BJ (cell line): ENCODE measurements around the gene GRIN1. TPM values are rescaled to one million over a fixed set of nuclear protein-coding genes. Genes with fewer than 3 reads are reported as not detected.

Source experiments
- CTCF ChIA-PET: fragments of 350-600 bp; formaldehyde crosslinking; extraction: SDS; loops from one replicate; lab custom pipeline; 2021; ENCODE audit warnings: antibody characterized with exemption, inconsistent platforms; lab: Yijun Ruan, JAX
- POLR2A ChIA-PET: fragments of 300-600 bp; sonication (Branson Sonifier 250); formaldehyde crosslinking; extraction: SDS; loops from one replicate; lab custom pipeline; 2021; ENCODE audit warnings: antibody characterized with exemption; lab: Charles Lee
- DNase-seq: peaks from one replicate; pipeline ENCODE4 v3.0.0-alpha.2; 2011; ENCODE audit warnings: low read depth
- H3K27me3 ChIP-seq: 2 replicates; pipeline ENCODE4 v1.6.0; 2011; ENCODE audit warnings: low read length; ENCODE audit not compliant: control insufficient read depth, insufficient read depth
- H3K36me3 ChIP-seq: 2 replicates; pipeline ENCODE4 v1.5.1; 2011; ENCODE audit warnings: low read length; ENCODE audit not compliant: control insufficient read depth, insufficient read depth
- H3K4me3 ChIP-seq: 2 replicates; pipeline ENCODE4 v1.5.1; 2011; ENCODE audit warnings: low read depth, mild to moderate bottlenecking, control low read depth, low read length
- polyA plus RNA-seq: library from polyadenylated mRNA; depleted of rRNA; stranded (reverse); fragments of >200 nt; gene quantifications from 2 replicates; pipeline ENCODE4 v1.2.3, GENCODE V29; 2011
- TF ChIP-seq, protein P1 (sequence below): IDR thresholded peaks from 2 replicates; pipeline ENCODE4 v1.5.1; 2011; ENCODE audit warnings: low read depth, mild to moderate bottlenecking, control low read depth, inconsistent platforms, low read length, moderate library complexity; ENCODE audit not compliant: insufficient read depth

GRIN1 gene
- polyA plus RNA-seq, 1 experiment = 0.10 TPM

DNA sequence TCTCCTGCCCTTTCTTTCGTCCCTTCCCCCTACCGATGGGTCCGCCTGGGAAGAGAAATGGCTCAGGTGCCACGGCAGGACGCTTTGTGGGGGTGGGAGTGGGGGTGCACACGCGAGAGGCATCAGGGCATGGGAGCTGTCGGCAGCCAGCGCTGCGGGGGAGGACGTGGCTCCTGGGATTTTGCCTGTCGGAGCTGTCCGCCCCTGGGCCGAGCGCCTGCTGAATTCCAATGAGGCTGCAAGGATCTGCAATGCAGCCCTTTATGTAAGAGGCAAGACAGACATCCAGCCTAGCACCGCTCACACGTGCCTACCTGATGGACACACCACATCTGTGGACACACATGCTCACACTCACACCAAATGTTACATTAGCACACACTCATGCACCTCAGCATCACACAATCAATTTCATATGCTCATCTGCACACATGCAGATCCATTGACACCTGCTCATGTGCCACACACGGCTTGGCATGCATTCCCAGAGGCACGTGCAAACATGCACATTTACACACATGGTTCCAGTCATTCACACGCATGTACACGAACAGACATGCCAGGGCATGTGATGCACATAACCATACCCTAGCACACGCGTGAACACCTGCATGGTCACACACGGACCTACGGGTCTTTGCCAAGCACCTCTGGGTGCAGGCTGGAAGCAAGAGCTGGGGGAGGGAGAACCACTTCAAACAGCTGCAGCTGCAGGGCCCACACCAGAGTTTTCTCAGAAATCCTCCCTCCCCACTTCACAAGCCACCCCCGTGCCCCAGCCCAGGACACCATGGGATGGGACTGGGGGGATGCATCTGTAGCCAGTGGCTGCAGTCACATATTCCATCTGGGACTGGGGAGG lies 1.4 kb downstream of the GRIN1 start:
- Histone ChIP-seq H3K4me3 (no peak overlapping the region), H3K36me3 (no peaks in the 10 kb centered on the region), H3K27me3 (peaks cover 31% of the 10 kb centered on the region)
- TF ChIP-seq, protein P1, sequence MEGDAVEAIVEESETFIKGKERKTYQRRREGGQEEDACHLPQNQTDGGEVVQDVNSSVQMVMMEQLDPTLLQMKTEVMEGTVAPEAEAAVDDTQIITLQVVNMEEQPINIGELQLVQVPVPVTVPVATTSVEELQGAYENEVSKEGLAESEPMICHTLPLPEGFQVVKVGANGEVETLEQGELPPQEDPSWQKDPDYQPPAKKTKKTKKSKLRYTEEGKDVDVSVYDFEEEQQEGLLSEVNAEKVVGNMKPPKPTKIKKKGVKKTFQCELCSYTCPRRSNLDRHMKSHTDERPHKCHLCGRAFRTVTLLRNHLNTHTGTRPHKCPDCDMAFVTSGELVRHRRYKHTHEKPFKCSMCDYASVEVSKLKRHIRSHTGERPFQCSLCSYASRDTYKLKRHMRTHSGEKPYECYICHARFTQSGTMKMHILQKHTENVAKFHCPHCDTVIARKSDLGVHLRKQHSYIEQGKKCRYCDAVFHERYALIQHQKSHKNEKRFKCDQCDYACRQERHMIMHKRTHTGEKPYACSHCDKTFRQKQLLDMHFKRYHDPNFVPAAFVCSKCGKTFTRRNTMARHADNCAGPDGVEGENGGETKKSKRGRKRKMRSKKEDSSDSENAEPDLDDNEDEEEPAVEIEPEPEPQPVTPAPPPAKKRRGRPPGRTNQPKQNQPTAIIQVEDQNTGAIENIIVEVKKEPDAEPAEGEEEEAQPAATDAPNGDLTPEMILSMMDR = no peak
- POLR2A ChIA-PET = no interaction called here
- DNase-seq = no peak
- CTCF ChIA-PET = interaction anchor here (0.8 to 2.1 kb wide), 3 partner anchors 17 to 21 kb away, joined by 3 to 5 read pairs (median 3); no protein-coding TSS in a partner anchor

GRCh38 chr9:137141050-137141810 lies 2.3 kb downstream of the GRIN1 start:
- H3K4me3 ChIP-seq = no peak overlapping the region
- ChIA-PET POLR2A (no interaction called here), CTCF (interaction anchor here (0.8 to 2.1 kb wide), 2 partner anchors 18 to 22 kb away, joined by 3 to 5 read pairs; no protein-coding TSS in a partner anchor)
- TF ChIP-seq, protein P1 = no peak
- no peak for DNase-seq
- H3K36me3 ChIP-seq = no peaks in the 10 kb centered on the region
- H3K27me3 ChIP-seq = peaks cover 31% of the 10 kb centered on the region

DNA sequence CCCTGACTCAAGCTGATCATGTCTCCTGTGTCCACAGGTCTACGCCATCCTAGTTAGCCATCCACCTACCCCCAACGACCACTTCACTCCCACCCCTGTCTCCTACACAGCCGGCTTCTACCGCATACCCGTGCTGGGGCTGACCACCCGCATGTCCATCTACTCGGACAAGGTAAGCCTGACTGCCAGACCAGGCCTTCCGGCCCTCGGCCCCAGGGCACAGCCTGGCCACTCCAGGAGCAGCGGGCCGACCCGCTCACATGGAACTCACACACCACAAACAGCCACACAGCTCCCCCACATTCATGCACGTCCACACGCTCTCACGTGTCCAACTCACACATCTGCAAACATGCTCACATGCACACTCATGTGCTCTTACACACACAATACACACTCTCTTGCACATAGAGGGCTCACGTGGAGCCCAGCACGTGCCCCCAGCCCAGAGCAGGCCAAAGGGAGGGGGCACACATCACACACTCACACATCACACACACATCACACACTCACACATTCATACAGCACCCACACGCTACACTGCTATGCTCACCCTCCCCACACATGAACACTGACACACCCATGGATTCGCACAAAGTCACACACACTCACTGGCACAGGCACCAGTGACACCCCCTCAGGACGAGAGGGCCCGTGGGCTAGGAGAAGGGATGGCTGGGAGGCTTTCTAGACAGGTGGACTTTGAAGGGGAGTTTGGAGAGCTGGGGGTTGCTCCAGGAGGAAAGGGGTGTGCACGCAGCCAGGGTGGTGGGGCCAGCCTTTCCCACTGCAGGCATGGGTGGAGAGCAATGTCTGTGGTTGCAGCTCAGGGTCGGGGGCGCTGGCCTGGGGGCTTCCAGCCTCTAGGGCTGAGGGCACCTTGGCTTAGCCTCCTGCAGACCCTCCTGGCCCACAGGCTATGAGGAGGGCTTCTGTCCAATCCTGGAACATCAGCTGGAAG lies 3.3 kb downstream of the GRIN1 start:
- DNase-seq = no peak
- TF ChIP-seq, protein P1 = no peak
- ChIA-PET POLR2A (no interaction called here), CTCF (interaction anchor here (2.1 kb wide), 1 partner anchor 23 kb away, joined by 5 read pairs; no protein-coding TSS in a partner anchor)
- H3K4me3 ChIP-seq = no peak overlapping the region
- H3K36me3 ChIP-seq = no peaks in the 10 kb centered on the region
- H3K27me3 ChIP-seq = peaks cover 26% of the 10 kb centered on the region

DNA sequence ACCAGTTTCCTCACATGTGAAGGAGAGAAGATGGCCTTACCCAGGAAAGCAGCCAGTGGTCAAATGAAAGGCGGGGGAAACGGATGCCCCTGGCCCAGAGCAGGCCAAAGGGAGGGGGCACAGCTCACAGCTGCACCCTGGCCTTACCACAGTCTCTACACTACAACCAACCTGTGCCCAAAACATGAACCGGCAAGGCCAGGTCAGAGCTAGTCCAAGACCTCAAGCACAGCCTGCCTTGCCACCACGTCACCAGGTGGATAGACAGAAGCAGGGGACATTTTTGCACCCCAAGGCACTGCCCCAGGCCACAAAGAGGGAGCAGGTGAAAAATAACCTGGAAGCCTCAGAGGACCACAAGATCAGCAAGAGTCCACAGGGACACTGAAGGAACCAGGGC lies 4.5 kb downstream of the GRIN1 start:
- TF ChIP-seq, protein P1 = no peak
- ChIA-PET CTCF (no interaction called here), POLR2A (no interaction called here)
- Histone ChIP-seq H3K27me3 (peaks cover 18% of the 10 kb centered on the region), H3K4me3 (no peak overlapping the region), H3K36me3 (no peaks in the 10 kb centered on the region)
- no peak for DNase-seq
